Endothelial cell of umbilical vein (primary cell): ENCODE data around the gene PRRT1B.

Source experiments
- POLR2A ChIP-seq: IDR thresholded peaks from 2 replicates; pipeline ENCODE4 v1.6.1; 2012; ENCODE audit warnings: low read depth, mild to moderate bottlenecking, control low read depth, low read length
- POLR2AphosphoS5 ChIP-seq: IDR thresholded peaks from 2 replicates; pipeline ENCODE4 v1.6.1; 2012; ENCODE audit warnings: low read depth, mild to moderate bottlenecking, control low read depth, low read length, moderate library complexity; ENCODE audit not compliant: insufficient read depth
- TF ChIP-seq, protein P1 (sequence below), 2 donors: IDR thresholded peaks; 1 replicate in 1 of 2; 2 replicates in 1 of 2; pipeline ENCODE4 v1.5.1; 2011; ENCODE audit warnings: low read length in 2 of 2, mild to moderate bottlenecking in 2 of 2, moderate library complexity in 2 of 2, control low read depth in 1 of 2, inconsistent platforms in 1 of 2, low read depth in 1 of 2; ENCODE audit not compliant: insufficient read depth in 1 of 2; ENCODE audit errors: extremely low read depth in 1 of 2

DNA sequence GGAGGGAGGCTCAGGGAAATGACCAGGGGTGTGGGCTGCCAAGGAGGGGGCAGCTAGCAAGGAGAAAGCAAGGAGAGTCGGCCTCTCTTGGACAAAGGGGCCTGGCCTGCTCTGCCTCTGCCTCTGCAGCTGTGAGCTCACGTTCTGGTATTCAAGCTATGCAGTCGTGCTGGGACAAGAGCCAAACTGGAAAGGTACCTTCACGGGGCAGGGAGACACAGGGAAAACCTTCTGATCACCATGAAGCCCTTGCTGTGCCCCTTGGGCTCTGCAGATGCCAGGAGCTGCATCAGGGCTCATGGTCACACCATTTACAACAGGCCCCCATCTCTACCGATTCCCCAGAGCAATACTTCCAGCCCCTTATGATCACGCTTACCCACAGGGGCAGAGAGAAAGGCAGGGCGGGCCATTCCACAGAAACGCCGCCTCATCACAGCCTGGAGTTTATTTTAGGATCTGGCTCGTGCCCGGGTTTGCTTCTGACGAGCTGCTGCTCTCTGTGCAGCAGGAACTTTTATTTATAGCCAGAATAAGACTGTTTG lies 63.2 kb downstream of the PRRT1B start:
- TF ChIP-seq, protein P1, sequence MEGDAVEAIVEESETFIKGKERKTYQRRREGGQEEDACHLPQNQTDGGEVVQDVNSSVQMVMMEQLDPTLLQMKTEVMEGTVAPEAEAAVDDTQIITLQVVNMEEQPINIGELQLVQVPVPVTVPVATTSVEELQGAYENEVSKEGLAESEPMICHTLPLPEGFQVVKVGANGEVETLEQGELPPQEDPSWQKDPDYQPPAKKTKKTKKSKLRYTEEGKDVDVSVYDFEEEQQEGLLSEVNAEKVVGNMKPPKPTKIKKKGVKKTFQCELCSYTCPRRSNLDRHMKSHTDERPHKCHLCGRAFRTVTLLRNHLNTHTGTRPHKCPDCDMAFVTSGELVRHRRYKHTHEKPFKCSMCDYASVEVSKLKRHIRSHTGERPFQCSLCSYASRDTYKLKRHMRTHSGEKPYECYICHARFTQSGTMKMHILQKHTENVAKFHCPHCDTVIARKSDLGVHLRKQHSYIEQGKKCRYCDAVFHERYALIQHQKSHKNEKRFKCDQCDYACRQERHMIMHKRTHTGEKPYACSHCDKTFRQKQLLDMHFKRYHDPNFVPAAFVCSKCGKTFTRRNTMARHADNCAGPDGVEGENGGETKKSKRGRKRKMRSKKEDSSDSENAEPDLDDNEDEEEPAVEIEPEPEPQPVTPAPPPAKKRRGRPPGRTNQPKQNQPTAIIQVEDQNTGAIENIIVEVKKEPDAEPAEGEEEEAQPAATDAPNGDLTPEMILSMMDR (IDR thresholded peaks at IDR 0.05; ENCODE audit: extremely low read depth in 1 of 2, insufficient read depth in 1 of 2, low read depth in 1 of 2, low read length in 2 of 2): no peak
- no peak for TF ChIP-seq POLR2AphosphoS5
- TF ChIP-seq POLR2A: no peak
